Measurements from ENCODE around the gene C3orf38. TPM values are rescaled to one million over a fixed set of nuclear protein-coding genes. Genes with fewer than 3 reads are reported as not detected.

The C3orf38 gene
- total and polyA plus RNA-seq, 9 of the 15 experiments (the other 6 are each of a cell fraction or from before 2014, with no cell fraction given), result 8.7 to 22.1 (median 16.2) TPM

DNA sequence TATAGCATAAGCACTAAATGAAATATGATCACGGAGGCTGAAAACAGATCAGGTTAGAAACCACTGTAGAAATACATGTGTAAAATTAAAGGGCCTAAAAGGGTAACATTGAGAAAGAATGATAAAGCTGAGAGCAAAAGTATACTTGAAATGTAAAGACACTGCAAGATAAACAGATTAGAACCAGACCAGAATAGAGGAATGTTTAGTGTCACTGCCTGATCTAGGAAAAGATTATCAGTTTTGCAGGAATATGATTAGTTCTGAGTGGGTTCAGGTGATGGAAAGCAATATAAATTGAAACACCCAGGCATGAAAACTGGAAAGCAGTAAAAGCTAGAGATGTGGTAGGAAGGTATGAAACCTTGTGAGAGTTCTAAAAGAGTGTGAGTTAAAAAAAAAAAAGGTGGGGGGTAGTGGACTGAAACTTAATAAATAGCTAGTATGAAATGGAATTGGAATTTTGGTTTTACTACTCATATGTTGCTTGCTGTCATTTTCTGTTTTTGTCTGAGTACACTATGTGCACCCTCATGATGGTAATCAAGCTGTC is 16.0 kb upstream of the C3orf38 start:
- WGBS (ENCODE audit: insufficient coverage, low coverage, missing lambda C conversion rate), result 0% methylated on average over 1 of the region's 1 CpG
- intact Hi-C loops (cut with micrococcal nuclease) (no loop called here), in situ Hi-C loops (cut with MboI) (loop anchor here (10.0 kb wide), 1 partner anchor 329 kb away; no protein-coding TSS in a partner anchor)
- H3K4me1 ChIP-seq (replicated peaks in 1 of 2; ENCODE audit: control insufficient read depth in 2 of 2, insufficient read depth in 2 of 2, low read length in 2 of 2), result no peaks in the 10 kb centered on the region; a peak in 1 of 5 replicates
- H3K9me1 ChIP-seq (ENCODE audit: control insufficient read depth, insufficient read depth, low read length), result no peaks in the 10 kb centered on the region
- no peaks in the 10 kb centered on the region for H3K9me3 ChIP-seq (replicated peaks; ENCODE audit: control insufficient read depth, insufficient read depth, low read depth, low read length)
- H3K27ac ChIP-seq (ENCODE audit: extremely low read depth, low read depth, low read length), result no peak overlapping the region
- H4K20me1 ChIP-seq (replicated peaks; ENCODE audit: control insufficient read depth, insufficient read depth, low read length), result no peaks in the 10 kb centered on the region
- FAIRE-seq (no peak), ATAC-seq (no peak), DNase-seq (ENCODE audit: extremely low read depth in 1 of 4, low spot score in 3 of 4) (no peak)
- BruUV-seq (replicated peaks), result no TSS peak
- no peak overlapping the region for H3K9ac ChIP-seq (ENCODE audit: insufficient read depth in 1 of 2, low read depth in 2 of 2, low read length in 2 of 2)
- no peaks in the 10 kb centered on the region for H3K27me3 ChIP-seq (ENCODE audit: control insufficient read depth in 2 of 2, insufficient read depth in 2 of 2, low read length in 2 of 2)
- peaks cover 59% of the 10 kb centered on the region; the same call in 2 of the 3 replicates for H3K36me3 ChIP-seq (ENCODE audit: control insufficient read depth, insufficient read depth, low read length)
- H3K4me2 ChIP-seq (ENCODE audit: insufficient read depth, low read length), result no peak overlapping the region
- no peak overlapping the region for H2AFZ ChIP-seq (ENCODE audit: low read depth, low read length)
- TF ChIP-seq EP400 (IDR thresholded peaks at IDR 0.05) (no peak), FOXM1 (IDR thresholded peaks at IDR 0.05; ENCODE audit: low read depth) (no peak), FOXM1 (CRISPR knock-in tag; IDR thresholded peaks at IDR 0.05; ENCODE audit: low read depth) (no peak), ELF1 (tag; IDR thresholded peaks at IDR 0.05) (no peak)
- ChIA-PET POLR2A (interaction anchor here (0.9 kb wide), 1 partner anchor 13 kb away, joined by 4 read pairs; no protein-coding TSS in a partner anchor), CTCF (ENCODE audit: low intra/inter-chr PET ratio) (no interaction called here)
- H3K4me3 ChIP-seq, result no peak overlapping the region
- H3K79me2 ChIP-seq (ENCODE audit: control insufficient read depth, insufficient read depth, low read length), result no peaks in the 10 kb centered on the region; the same call in 2 of the 3 replicates

DNA sequence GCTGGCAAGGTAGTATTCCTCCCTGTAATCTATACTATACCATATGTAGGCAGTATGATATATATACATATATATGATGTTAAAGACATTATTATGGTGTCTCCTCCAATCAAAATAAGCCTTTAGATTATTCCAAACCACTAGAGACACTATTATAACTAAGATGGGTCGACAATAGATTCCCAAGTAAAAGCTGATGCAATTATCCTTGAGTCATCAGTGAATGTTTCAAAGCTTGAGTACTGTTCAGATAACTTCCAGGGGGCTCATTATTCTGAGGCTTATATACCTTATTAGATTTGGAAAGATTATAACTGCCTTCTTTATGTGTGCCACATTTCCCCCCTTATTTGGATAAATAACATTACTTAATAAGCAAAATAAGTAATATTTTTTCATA is 11.9 kb upstream of the C3orf38 start:
- Histone ChIP-seq H3K4me3 (no peak overlapping the region), H3K27ac (ENCODE audit: extremely low read depth, low read depth, low read length) (no peak overlapping the region), H3K4me1 (replicated peaks in 1 of 2; ENCODE audit: control insufficient read depth in 2 of 2, insufficient read depth in 2 of 2, low read length in 2 of 2) (no peaks in the 10 kb centered on the region; a peak in 1 of 5 replicates), H3K9me1 (ENCODE audit: control insufficient read depth, insufficient read depth, low read length) (no peaks in the 10 kb centered on the region), H3K9ac (ENCODE audit: insufficient read depth in 1 of 2, low read depth in 2 of 2, low read length in 2 of 2) (no peak overlapping the region), H3K9me3 (replicated peaks; ENCODE audit: control insufficient read depth, insufficient read depth, low read depth, low read length) (no peaks in the 10 kb centered on the region), H4K20me1 (replicated peaks; ENCODE audit: control insufficient read depth, insufficient read depth, low read length) (no peaks in the 10 kb centered on the region), H3K79me2 (ENCODE audit: control insufficient read depth, insufficient read depth, low read length) (no peaks in the 10 kb centered on the region; the same call in 2 of the 3 replicates), H3K36me3 (ENCODE audit: control insufficient read depth, insufficient read depth, low read length) (peaks cover 73% of the 10 kb centered on the region; the same call in 2 of the 3 replicates), H3K4me2 (ENCODE audit: insufficient read depth, low read length) (no peak overlapping the region), H3K27me3 (ENCODE audit: control insufficient read depth in 2 of 2, insufficient read depth in 2 of 2, low read length in 2 of 2) (no peaks in the 10 kb centered on the region), H2AFZ (ENCODE audit: low read depth, low read length) (no peak overlapping the region)
- TF ChIP-seq, protein P1, sequence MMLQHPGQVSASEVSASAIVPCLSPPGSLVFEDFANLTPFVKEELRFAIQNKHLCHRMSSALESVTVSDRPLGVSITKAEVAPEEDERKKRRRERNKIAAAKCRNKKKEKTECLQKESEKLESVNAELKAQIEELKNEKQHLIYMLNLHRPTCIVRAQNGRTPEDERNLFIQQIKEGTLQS (IDR thresholded peaks at IDR 0.05), result peak; percentile 26; the same call in 1 of the 2 replicates
- TF ChIP-seq, protein P1 (CRISPR knock-in tag; conservative IDR thresholded peaks at IDR 0.05), result no peak
- TF ChIP-seq SLC30A9 (CRISPR knock-in tag; IDR thresholded peaks at IDR 0.05) (no peak), CEBPG (CRISPR knock-in tag; IDR thresholded peaks at IDR 0.05) (no peak), CEBPG (tag; conservative IDR thresholded peaks at IDR 0.05 in 1 of 2, IDR thresholded peaks at IDR 0.05 in 1 of 2) (peak in 1 of 2 experiments; percentile 25; a peak in 1 of 4 replicates)
- DNase-seq (ENCODE audit: extremely low read depth in 1 of 4, low spot score in 3 of 4) (no peak), FAIRE-seq (no peak), ATAC-seq (no peak)
- CTCF ChIA-PET (ENCODE audit: low intra/inter-chr PET ratio), result no interaction called here
- intact Hi-C loops (cut with micrococcal nuclease) (no loop called here), in situ Hi-C loops (cut with MboI) (loop anchor here (10.0 kb wide), 1 partner anchor 333 kb away; no protein-coding TSS in a partner anchor)
- BruUV-seq (replicated peaks), result no TSS peak
- POLR2A ChIA-PET, result interaction anchor here (1.0 kb wide), 1 partner anchor 24 kb away, joined by 3 read pairs; no protein-coding TSS in a partner anchor
- 67% methylated on average over 1 of the region's 1 CpG for WGBS (ENCODE audit: insufficient coverage, low coverage, missing lambda C conversion rate)
